NCI-H2107 (cell line): ENCODE results near the gene AP1S3.
A peak's percentile ranks its signal among the peaks of the same experiment; 100 is the strongest.
"Not testable (repeated sequence)": the region's sequence is repeated elsewhere in the genome, so short reads cannot be mapped to it uniquely, and the experiment has no call there.

ENCODE experiments used
- DNase-seq: peaks from one replicate; lab custom pipeline; 2025; lab: John Stamatoyannopoulos, UW

The AP1S3 gene

DNA sequence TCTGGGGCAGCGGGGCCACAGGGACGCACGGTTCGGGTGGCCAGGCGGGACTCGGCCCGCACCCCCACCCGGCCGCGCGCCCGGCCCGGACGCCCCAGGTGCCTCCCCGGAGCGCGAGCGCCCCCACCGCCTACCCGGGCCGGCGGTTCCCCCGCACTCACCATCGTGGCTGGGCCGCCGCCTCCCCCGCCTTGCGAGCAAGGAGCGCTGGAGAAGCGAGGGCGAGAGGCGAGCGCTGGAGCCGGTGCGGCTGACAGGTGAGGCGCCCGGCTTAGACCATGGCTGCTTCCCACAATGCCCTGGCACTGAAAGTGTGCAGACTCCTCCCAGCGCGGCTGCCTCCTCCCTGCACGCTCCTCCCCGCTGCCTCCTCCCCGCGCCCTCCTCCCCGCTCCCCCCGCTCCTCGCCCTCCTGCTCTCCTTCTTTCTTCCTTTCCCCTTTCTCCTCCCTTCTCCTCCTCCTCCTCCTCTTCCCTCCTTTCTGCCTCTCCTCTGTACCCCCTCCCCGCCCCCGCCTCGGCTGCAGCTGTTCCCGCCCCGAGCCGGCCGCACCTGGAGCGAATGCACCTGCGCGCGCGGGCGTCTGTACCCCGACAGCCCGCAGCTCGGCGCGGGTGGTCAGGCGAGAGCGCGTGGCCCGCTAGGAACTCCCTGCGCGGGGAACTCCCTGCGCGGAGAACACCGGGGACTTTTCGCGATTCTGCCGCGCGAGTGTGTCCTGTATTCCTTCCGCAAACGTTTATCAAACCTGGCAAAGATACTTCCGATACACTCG is at the start of gene AP1S3:
AP1S3 (minus strand) TSS at position 296 of the 775 bp plus-strand sequence; CDS start at position 164, 132 bp downstream.
- peak; percentile 53 for DNase-seq

DNA sequence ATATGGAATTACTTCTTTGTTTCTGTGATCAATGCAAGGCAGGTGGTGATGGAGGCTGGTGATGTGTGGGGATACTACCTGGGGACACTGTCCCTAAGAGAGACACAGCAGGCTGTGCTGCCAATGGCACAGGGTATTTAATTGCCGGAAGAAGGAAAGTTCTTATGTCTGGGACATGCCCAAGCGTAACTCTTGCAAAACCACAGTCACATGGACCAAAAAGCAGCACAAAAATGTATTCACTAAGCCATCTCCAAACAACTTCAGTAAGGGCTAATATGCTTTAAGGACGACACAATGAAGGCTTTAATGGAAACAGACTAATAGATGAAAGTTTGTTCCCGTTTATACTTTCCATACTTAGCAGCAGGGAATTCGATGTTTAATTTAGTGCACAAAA is 49.7 kb upstream of the AP1S3 start:
- no peak for DNase-seq

DNA sequence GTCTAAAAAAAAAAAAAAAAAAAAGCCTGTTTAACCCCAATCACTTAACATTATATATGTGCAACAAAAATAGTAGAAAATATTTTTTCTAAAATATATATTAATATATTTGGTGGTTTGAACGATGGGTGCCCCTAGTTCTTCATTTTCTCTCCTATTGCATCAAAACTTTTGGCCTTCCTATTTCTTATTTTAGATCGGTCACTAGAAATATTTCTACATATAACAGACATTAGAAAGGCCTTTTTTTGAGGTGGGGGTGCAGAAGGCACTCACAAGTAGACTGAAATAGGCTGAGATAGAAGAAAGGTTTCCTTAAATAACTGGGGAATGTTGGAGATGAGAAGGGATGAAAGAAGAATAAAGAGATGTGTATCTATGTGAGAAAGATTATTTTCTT is 49.3 kb upstream of the AP1S3 start:
- DNase-seq = no peak

DNA sequence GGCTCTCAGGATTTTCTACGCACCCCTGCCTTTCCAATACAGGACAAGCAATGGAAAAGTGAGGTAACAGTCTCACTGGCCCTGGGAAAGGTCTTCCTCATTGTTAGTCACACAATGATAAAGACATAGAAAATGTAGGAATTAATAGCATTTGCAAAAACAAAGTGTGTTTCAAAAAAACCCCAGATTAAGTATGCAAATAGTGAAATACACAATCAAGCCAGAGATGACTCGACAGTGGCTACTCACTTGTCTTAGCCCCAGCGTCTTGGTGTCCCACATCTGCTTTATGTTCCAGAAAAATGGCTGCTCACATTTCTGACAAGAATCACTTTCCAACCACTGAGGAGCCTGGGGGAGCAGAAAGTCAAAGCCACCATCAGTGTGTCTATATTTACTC is 47.0 kb upstream of the AP1S3 start:
- no peak for DNase-seq

DNA sequence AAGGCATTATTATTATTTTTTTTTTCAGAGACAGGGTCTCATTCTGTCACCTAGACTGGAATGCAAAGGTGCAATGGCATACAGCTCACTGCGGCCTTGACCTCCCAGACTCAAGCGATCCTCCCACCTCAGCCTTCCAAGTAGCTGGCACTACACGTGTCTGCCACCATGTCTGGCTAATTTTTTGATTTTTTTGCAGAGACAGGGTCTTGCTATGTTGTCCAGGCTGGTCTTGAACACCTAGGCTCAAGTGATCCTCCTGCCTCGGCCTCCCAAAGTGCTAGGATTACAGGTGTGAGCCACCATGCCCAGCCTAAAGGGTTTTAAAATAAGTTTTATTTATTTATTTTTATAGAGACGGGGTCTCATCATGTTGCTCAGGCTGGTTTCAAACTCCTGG is 45.3 kb upstream of the AP1S3 start:
- DNase-seq = no peak

DNA sequence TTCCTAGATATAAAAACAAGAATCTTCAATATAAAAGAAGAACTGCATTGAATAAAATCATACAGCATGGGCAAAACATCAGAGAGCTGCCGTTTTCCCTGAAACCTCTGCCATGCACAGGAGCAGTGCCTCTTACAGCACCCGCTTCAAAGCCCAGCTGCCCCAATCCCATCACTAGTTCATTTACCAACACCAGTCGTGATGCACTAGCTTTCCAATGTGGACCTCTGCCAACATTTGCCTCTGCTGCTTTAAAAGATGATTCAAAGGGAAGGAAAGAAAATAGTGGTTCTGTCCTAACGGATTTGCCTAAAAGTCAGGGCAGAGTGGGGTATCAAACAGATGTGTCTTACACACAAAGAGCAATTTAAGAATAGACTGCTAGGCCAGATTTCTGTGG is 43.4 kb upstream of the AP1S3 start:
- DNase-seq = no peak

DNA sequence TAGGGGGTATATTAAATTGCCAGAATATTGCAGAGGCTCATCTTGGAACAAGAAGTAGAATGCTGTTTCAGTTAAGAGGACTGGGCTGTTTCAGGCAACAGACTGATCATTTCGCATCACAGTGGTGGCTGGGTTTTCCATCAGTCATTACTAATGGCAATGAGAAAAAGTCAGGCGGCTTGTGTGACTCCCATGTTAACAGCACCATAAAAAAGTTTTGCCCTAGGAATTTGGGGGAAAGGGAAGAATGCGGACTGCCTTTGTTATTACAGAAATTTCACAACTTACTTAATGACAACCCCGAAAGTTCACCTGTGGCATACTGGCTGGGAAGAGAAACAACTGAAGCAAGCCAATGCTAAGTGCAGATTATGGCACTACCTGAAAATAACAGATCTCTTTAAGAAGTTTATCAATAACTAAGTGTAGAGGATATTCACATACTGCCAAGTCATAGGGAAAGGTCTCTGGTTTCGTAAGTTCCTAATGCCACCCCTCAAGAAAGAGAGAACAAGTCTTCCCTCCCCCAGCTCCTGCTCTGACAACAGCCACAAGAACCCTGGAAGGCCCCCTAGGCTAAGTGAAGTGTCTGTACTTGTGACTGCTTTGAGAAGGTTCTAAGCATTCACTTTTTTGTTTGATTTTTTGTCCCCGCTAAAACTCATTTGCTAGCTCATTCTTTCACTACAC is 40.5 kb upstream of the AP1S3 start:
- no peak for DNase-seq

DNA sequence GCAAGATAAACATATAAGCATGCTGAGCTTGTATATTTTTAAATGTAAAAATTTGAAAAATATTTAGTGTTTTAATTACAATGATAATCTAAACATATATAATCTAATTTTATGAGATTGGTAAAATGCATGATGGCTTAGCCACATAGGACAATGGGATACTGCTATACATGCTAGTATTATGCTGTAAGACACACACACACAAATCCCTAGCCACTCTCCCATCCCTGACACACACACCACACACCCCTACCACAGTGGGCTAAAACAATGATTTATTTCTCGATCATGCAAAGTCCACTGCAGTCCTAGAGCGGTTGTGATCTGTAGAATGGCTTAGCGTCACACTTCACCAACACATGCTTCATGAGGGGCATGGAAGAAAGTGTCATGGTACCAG is 36.3 kb upstream of the AP1S3 start:
- DNase-seq = no peak

DNA sequence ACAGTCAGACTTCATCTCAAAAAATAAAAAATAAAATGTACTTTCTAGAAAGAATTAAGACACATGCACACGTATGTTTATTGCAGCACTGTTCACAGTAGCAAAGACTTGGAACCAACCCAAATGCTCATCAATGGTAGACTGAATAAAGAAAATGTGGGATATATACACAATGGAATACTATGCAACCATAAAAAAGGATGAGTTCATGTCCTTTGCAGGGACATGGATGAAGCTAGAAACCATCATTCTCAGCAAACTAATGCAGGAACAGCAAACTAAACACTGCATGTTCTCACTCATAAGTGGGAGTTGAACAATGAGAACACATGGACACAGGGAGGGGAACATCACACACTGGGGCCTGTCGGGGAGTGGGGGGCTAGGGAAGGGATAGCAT is 35.4 kb upstream of the AP1S3 start:
- DNase-seq = not testable (repeated sequence)

DNA sequence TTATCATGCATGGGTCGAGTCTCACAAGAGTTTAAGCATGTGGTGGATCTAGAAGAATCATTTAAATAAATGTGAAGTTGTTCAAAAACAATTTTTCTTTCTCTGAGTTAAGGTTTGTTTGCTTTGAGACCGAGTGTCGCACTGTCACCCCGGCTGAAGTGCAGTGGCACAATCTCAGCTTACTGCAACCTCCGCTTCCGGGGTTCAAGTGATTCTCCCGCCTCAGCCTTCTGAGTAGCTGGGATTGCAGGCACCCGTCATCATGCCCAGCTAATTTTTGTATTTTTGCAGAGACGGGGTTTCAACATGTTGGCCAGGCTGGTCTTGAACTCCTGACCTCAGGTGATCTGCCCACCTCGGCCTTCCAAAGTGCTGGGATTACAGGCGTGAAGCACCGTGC is 34.3 kb upstream of the AP1S3 start:
- DNase-seq = not testable (repeated sequence)

DNA sequence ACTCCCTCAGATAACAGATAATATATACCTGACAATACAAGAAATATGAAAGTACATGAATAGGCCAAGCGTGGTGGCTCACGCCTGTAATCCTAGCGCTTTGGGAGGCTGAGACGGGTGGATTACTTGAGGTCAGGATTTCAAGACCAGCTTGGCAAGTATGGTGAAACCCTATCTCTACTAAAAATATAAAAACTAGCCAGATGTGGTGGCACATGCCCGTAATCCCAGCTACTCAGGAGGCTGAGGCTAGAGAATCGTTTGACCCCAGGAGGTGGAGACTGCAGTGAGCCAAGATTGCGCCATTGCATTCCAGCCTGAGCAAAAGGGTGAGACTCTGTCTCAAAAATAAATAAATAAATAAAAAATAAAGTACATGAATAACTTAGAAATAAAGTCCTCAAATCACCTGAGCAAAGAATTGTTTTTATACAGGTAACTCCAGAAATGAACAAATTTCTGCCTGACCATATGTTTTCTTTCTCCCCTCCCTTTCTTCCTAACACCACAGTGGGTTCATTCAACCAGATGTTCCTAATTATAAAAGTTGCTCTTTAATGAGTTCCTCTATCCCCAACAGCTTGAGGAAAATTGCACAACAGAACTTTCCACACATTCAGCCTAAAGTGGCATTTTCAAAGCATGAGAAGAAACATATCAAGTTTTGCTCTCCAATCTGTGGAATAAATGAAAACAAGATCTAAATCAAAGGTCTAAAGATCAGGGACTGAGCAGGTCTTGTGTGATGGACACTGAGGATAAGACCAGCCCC is 33.6 kb upstream of the AP1S3 start:
- DNase-seq = no peak

DNA sequence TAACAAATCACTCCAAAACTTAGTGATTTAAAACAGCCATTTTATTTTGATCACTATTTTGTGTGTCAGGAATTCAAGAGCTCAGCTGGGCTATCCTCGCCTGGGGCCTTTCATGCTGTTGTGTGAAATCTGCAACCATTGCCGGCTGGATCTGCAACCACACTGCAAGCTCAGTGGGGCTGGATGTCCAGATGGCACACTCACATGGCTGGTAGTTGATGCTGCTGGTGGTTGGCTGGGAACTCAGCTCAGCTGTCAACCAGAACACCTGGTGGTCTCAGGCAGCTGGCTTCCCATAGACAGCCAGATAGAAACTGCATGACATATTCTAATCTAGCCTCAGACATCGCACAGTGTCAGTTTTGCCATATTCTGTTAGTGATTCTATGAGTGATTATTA is 30.6 kb upstream of the AP1S3 start:
- DNase-seq = no peak

DNA sequence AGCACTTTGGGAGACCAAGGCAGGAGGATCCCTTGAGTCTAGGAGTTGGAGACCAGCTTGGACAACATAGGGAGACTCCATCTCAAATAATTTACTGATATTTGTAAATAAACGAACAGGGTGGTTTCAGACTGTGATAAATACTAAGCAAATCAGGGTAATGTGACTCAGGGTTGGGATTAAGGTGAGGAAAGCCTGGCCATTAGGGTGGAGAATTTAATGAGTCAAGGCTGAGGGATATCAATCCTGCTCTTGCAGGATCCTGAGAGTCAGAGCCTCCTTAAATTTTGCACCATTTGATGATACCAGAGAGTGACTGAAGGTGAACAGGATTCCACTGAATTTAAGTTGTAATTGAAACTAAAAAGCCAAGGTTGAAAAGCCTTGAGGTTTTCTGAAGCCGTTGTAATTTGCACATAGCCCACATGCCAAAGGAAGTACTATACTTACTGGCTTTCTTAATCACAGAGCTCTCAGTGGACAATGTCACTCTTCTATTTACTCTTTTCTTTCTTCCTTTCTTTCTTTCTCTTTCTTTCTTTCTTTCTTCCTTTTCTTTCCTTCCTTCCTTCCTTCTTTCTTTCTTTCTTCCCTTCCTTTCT is 28.6 kb upstream of the AP1S3 start:
- DNase-seq = no peak

DNA sequence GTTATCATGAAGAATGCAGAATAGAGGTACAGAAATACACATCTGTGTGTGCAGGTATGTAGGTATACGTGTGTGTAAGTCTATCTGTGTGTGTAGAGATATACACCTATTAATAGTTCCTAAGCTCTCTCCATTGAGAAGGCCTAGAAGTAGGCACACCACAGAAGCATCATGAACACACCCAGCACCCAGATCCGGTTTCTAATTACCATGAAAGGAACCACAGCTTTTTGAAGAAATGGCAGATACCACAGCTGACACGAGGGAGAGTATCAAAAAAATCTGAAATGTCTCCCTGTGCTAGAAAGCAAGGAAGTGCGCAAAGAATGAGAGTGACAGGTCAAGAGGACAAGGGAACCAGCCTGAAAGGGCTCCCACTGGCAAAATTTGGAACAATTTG is 27.7 kb upstream of the AP1S3 start:
- no peak for DNase-seq

DNA sequence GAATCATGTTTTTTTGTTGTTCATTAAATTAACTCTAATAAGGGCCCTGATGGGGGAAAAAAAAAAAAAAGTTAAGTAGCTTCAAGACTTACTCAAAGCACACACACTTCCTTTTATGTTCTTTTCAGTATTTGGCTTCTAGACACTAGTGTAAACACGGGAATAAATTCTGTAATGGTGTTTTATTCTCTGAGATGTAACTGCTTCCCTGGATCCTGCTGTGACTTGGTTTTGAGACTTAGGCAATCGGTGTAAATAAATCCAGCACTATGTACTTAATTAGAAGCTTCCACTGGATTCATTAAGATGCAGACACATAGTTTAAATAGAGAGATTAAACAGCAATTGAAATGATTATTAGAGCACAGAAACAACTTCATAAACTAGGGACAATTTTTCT is 26.1 kb upstream of the AP1S3 start:
- DNase-seq = no peak

DNA sequence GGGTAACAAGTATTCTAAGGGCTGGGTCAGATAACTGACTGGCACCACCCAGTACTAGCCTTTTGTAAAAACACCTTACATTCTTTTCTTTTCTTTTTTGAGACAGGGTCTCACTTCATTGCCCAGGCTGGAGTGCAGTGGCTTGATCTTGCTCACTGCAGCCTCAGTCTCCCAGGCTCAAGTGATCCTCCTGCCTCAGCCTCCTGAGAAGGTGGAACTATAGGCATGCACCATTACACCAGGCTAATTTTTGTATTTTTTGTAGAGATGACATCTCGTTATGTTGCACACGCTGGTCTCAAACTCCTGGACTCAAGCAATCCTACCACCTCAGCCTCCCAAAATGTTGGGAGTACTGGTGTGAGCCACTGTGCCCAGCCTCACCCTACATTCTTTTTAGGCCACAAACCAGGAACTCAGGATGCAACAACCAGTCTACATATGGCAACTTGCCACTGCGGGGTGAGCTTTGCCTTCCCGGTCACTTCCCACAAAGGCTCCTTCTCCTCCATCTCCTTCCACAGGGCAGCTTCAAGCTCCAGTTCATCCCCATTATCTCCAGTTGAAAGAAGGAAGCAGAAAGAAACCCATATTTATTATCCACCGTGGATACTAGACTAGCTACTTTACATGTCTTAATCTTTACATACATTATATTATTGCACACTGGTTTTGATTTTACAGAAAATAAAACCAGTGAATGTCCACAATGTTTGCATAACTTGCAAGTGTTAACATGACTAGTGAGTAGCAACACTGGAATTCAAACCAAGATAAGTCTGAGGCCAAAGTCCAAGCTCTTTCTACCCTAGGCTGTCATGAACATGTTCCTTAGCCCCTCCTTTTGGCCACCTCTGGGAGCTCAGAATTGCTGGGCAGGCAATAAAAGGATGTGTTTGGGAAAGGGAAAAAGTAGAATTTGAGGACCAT is 23.7 kb upstream of the AP1S3 start:
- no peak for DNase-seq

DNA sequence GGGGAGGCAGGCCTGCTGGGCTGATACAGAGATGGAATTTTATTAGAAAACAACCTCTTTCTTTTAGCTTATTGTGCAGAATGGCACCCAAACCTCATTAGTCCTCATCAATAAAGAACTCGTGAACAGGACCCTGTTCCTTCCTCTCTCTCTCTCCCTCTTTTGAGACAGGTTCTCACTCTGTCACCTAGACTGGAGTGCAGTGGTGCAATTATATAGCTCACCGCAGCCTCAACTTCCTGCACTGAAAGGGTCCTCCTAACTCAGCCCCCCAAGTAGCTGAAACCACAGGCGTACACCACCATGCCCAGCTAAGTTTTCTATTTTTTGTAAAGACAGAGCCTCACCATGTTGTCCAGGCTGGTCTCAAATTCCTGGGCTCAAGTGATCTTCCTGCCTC is 21.7 kb upstream of the AP1S3 start:
- no peak for DNase-seq

DNA sequence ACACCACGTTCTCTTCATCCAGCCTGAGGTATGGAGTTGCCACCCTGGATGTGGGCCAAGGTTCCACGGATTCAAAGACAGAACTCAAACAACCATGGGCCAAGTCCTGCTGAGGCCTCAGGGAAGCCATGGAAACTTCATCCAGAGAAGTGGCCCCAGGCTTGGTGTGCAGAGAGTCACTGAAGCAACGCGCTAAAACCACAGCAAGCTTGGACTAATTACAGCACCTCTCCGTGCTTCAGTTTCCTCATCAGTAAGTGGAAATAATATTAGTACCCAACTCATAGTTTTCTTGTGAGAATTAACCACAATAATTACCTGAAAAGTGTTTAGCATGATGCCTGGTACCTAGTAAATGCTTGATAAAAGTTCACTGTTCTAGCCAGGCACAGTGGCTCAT is 19.2 kb upstream of the AP1S3 start:
- DNase-seq = no peak

DNA sequence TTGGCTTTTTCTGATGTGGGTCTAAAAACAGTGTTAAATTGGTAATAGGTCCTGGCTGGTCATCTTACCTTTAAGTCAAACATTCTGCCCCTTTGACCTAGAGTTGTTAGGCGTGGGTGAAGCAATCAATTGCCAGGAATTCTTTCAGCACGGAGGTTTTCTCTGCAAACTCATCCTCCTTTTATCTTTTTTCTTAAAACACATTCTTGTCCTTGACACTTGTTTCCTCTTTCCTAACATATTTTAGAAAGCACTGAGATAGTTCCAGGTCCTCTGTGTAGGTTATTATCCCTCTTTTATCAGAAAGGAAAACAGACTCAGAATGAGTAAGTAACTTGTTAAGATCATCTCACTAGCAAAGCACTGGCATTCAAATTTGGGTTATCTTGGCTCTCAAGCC is 18.6 kb upstream of the AP1S3 start:
- DNase-seq = no peak

DNA sequence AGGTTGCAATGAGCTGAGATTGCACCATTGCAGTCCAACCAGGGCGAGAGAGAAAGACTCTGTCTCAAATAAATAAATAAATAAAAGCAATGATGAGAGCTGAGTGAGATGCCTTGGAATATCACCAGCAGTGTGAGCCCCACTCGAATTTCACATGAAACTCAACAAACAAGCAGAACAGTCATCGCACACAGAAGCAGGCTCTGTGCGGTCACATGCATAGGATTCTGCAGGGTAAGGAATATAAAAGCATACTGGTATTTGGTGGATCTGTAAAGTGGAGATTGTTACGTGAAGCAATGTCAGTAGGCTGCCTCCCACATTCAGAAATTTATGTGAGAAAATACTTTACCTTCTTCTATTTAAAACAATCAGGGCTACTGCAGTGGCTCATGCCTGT is 18.0 kb upstream of the AP1S3 start:
- DNase-seq = no peak

DNA sequence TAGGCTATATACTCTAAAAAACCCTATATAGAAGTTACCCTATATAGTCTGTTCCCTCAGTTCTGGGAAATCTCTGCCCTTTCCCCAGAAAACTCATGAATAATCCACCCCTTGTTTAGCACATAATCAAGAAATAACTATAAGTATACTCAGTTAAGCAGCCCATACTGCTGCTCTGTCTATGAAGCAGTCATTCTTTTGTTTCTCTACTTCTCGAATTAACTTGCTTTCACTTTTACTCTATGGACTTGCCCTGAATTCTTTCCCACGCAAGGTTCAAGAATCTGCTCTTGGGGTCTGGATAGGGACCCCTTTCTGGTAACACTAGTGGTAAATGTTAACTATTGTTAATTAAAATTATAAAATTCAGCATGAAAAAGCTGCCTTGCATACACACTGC is 17.4 kb upstream of the AP1S3 start:
- no peak for DNase-seq
